ENCODE data around the gene NEURL1B. TPM values are rescaled to one million over a fixed set of nuclear protein-coding genes. Genes with fewer than 3 reads are reported as not detected.

Gene NEURL1B
- total RNA-seq, 1 donor from 2014 or later: 9.8 TPM

DNA sequence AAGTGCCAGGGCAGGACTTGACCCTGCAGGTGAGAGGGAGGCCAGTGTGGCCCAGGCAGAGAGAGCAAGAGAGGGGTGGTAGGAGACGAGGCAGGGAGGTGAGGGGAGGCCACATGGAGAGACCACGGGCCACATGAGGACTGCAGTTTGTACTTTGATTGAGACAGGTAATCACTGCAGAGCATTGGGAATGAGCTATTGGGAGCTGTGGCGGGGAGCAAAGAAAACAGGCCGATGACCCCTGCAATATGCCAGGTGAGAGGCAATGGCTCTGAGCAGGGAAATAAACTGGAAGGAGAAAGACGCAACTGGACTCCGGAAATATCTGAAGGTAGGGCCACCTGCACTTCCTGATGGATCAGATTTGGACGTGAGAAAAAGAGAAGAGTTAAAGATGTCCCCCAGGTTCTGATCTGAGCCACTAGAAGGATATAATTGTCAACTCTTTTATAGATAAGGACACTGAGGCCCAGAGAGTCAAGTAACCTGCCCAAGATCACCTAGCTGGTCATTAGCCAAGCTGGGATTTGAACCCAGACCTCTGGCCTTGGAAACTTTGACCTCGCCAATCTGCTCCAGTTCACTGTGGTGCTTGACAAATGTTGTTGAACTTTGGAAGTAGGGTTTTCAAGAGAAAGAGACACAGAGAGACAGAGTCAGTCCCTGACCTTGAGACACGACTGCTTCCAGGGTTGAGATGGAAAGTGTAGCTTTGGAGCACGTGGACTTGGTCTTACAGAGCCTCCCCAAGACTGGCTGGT, 87.6 kb downstream of the NEURL1B start:
- no peak for FAIRE-seq
- Histone ChIP-seq H3K36me3 (ENCODE audit: insufficient read depth, low read length) (no peaks in the 10 kb centered on the region), H3K79me2 (ENCODE audit: insufficient read depth, low read length) (no peaks in the 10 kb centered on the region), H3K4me2 (ENCODE audit: low read length) (no peak overlapping the region), H3K4me3 (ENCODE audit: insufficient read depth, low read depth, low read length) (no peak overlapping the region), H4K20me1 (ENCODE audit: insufficient read depth, low read length) (no peaks in the 10 kb centered on the region), H3K27ac (ENCODE audit: low read depth, low read length) (no peak overlapping the region), H3K4me1 (ENCODE audit: insufficient read depth, low read length) (peaks cover 11% of the 10 kb centered on the region), H3K9ac (ENCODE audit: low read length) (no peak overlapping the region), H3K9me3 (ENCODE audit: insufficient read depth, low read depth, low read length) (no peaks in the 10 kb centered on the region), H2AFZ (ENCODE audit: low read depth, low read length) (no peak overlapping the region), H3K27me3 (ENCODE audit: insufficient read depth, low read length) (no peaks in the 10 kb centered on the region)
- peaks cover 2% of the 10 kb centered on the region for H3K9me3 Mint-ChIP-seq (ENCODE audit: unreplicated experiment)
- peaks cover 11% of the 10 kb centered on the region for H3K4me1 Mint-ChIP-seq (ENCODE audit: low read depth, unreplicated experiment)
- TF ChIP-seq, protein P1, sequence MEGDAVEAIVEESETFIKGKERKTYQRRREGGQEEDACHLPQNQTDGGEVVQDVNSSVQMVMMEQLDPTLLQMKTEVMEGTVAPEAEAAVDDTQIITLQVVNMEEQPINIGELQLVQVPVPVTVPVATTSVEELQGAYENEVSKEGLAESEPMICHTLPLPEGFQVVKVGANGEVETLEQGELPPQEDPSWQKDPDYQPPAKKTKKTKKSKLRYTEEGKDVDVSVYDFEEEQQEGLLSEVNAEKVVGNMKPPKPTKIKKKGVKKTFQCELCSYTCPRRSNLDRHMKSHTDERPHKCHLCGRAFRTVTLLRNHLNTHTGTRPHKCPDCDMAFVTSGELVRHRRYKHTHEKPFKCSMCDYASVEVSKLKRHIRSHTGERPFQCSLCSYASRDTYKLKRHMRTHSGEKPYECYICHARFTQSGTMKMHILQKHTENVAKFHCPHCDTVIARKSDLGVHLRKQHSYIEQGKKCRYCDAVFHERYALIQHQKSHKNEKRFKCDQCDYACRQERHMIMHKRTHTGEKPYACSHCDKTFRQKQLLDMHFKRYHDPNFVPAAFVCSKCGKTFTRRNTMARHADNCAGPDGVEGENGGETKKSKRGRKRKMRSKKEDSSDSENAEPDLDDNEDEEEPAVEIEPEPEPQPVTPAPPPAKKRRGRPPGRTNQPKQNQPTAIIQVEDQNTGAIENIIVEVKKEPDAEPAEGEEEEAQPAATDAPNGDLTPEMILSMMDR (IDR thresholded peaks at IDR 0.05; ENCODE audit: insufficient read depth, low read depth, low read length): no peak
- TF ChIP-seq EZH2 (IDR thresholded peaks at IDR 0.05; ENCODE audit: insufficient read depth, low read length): no peak
- H3K27me3 Mint-ChIP-seq (ENCODE audit: low read depth, unreplicated experiment): peaks cover 36% of the 10 kb centered on the region
- H3K27ac Mint-ChIP-seq (ENCODE audit: unreplicated experiment): no peak overlapping the region
- DNase-seq (ENCODE audit: low read depth): no peak
- H3K36me3 Mint-ChIP-seq (ENCODE audit: low read depth, unreplicated experiment): no peaks in the 10 kb centered on the region
- H3K4me3 Mint-ChIP-seq (ENCODE audit: unreplicated experiment): no peak overlapping the region

GRCh38 chr5:172729588-172729987, 88.5 kb downstream of the NEURL1B start:
- H3K4me3 Mint-ChIP-seq (ENCODE audit: unreplicated experiment): no peak overlapping the region
- H3K36me3 ChIP-seq (ENCODE audit: insufficient read depth, low read length): no peaks in the 10 kb centered on the region
- no peak for DNase-seq (ENCODE audit: low read depth)

More at GRCh38 chr5:172729588-172729987, 88.5 kb downstream of the NEURL1B start:
- Mint-ChIP-seq H3K4me1 (ENCODE audit: low read depth, unreplicated experiment) (peaks cover 16% of the 10 kb centered on the region), H3K36me3 (ENCODE audit: low read depth, unreplicated experiment) (no peaks in the 10 kb centered on the region), H3K27me3 (ENCODE audit: low read depth, unreplicated experiment) (peaks cover 30% of the 10 kb centered on the region), H3K9me3 (ENCODE audit: unreplicated experiment) (peaks cover 2% of the 10 kb centered on the region), H3K27ac (ENCODE audit: unreplicated experiment) (no peak overlapping the region)
- Histone ChIP-seq H3K9me3 (ENCODE audit: insufficient read depth, low read depth, low read length) (no peaks in the 10 kb centered on the region), H3K4me1 (ENCODE audit: insufficient read depth, low read length) (peaks cover 16% of the 10 kb centered on the region), H3K27me3 (ENCODE audit: insufficient read depth, low read length) (no peaks in the 10 kb centered on the region), H3K27ac (ENCODE audit: low read depth, low read length) (no peak overlapping the region), H3K4me3 (ENCODE audit: insufficient read depth, low read depth, low read length) (no peak overlapping the region), H4K20me1 (ENCODE audit: insufficient read depth, low read length) (no peaks in the 10 kb centered on the region), H3K4me2 (ENCODE audit: low read length) (no peak overlapping the region), H2AFZ (ENCODE audit: low read depth, low read length) (no peak overlapping the region), H3K79me2 (ENCODE audit: insufficient read depth, low read length) (no peaks in the 10 kb centered on the region), H3K9ac (ENCODE audit: low read length) (no peak overlapping the region)
- no peak for TF ChIP-seq EZH2 (IDR thresholded peaks at IDR 0.05; ENCODE audit: insufficient read depth, low read length)
- TF ChIP-seq, protein P1 (IDR thresholded peaks at IDR 0.05; ENCODE audit: insufficient read depth, low read depth, low read length): no peak
- FAIRE-seq: no peak
